ENCODE results near the gene GPX4. TPM values are rescaled to one million over a fixed set of nuclear protein-coding genes. Genes with fewer than 3 reads are reported as not detected.
"Not testable (repeated sequence)": the region's sequence is repeated elsewhere in the genome, so short reads cannot be mapped to it uniquely, and the experiment has no call there.

Gene GPX4
- total RNA-seq, 1 donor from 2014 or later = 239 TPM

DNA sequence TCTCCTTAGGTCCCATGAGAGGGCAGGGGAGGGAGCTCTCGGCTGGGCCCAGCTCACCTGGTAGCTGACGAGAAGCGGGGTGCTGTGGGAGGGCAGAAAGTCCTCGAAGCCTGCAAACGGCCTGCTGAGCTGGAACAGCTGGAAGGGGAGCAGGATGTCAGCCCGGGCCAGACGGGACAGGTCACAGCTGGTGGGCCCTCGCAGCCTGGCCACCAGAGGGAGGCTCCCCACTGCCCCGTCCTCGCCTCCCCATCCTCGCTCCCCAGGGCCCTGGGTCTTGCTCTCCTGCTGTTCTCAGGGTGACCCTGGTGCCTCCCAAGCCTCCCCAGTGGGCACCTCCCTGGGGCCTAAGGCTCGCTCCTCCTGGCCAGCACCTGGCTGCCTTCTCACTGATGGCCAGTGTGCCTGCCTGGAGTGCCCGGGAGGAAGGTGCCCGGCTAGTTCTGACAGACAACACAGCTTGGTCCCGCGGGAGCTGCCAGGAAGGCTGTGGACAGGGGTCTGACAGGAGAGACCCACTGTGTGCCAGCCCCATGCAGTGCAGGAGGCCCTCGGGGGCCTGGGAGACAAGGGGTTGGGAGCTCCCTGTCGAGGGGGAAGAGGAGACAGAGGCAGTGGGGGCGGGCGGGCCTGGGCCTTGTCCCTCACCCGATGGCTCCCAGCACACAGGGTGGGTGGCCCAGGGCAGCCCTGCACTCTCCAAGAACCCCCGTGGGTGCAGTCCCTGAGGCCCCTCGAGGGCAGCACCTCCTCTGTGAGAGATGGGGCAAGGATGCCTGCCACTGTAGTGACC is 20.3 kb downstream of the GPX4 start:
- intact Hi-C loops (cut with DNase I) = loop anchor here (5.0 kb wide), 1 partner anchor 58 kb away; no protein-coding TSS in a partner anchor
- ATAC-seq = no peak
- DNase-seq (ENCODE audit: low spot score) = no peak

DNA sequence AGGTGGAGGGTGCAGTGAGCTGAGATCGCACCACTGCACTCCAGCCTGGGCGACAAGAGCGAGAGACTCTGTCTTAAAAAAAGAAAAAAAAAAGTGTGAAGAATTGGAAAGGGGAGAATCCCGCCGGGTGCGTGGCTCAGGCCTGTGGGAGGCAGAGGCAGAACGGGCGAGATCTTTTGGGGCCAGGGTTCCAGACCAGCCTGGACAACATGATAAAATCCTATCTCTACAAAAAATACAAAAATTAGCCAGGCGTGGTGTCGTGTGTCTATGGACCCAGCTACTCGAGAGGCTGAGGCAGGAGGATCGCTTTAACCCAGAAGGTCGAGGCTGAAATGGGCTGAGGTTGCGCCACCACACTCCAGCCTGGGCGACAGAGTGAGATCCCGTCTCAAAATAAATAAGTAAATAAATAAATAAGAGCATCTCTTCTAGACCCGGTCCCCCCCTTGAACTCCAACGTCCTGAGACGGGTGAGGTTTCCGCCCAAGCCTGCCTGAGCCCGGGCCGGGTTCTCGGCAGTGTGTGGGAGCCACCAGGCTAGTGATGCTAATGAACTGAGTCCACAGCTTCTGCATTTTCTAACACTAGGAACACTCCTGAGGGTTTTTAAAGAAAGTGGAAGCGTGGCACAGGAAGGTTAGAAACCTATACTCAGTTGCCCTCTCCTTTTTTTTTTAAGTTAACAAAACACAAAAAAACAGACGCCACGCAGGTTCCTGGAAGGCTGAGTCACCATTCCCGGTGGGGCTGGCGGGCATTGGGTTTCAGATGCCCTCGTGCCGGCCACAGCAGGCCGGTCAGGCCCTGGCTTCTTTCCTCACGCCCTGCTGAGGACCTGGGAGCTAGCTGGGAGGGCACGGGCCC is 22.0 kb downstream of the GPX4 start:
- intact Hi-C loops (cut with DNase I) = no loop called here
- DNase-seq (ENCODE audit: low spot score) (no peak), ATAC-seq (no peak)

DNA sequence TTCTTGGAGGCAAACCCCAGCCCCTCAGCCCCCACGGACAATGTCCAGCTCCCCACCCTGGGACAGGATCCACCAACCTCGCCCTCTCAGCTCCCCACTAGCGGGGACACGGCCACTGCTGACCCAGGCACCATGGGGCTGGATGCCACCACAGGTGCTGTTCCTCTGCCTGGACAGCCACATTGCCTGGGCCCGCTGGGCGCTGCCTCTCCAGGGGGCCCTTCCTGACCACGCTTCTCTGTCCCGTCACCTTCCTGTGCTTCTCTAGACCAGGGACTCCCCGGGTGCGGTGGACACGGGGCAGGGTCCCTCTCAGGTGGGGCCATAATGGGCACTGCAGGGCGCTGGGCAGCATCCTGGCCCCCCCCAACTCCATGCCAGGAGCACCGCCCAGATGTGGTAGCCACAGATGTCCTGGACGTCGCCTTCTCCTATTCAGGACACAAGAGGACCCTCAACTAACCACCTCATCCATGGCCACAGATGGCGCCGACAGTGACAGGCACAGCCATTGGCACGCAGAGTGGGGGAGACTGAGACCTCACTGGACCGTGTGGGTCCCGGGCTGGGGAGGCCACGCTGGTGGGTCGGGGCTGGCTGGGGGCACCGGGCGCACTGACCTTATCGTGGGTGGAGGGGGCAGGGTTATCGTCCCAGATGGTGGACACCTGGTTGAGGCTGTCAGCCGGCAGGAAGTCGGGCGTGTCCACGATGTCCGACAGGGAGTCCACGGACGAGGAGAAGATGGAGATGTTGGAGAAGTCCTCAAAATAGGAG is 23.4 kb downstream of the GPX4 start:
- intact Hi-C loops (cut with DNase I) = no loop called here
- no peak for ATAC-seq
- no peak for DNase-seq (ENCODE audit: low spot score)

DNA sequence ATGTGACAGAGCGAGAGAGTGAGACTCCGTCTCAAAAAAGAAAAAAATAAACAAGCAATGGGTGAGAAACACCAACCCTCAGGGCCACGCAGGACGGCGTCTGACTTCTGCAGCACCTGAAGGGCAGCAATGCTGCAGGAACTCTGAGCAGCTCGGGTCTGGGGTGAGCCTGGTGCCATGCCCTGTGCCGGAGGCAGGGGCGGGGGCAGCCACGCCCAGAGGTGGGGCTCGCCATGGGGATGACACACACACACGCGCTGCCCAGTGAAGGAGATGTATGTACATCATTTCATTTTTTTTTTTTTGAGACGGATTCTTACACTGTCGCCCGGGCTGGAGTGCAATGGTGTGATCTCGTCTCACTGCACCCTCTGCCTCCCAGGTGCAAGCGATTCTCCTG is 24.3 kb downstream of the GPX4 start:
- no peak for DNase-seq (ENCODE audit: low spot score)
- intact Hi-C loops (cut with DNase I) = no loop called here
- no peak for ATAC-seq

DNA sequence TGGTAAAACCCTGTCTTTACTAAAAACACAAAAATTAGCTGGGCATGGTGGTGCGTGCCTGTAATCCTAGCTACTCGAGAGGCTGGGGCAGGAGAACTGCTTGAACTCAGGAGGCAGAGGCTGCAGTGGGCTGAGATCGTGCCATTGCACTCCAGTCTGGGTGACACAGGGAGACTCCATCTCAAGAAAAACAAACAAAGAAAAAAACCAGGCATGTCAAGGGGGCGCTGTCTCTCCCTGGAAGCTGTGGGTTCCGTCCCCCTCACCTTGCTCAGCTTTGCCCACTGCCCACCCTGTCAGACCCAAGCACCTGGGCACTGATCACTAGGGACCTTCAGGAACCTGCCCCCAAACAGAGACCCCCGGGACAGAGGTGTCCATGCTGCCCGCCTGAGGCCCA is 25.3 kb downstream of the GPX4 start:
- ATAC-seq; DNase-seq (ENCODE audit: low spot score); intact Hi-C loops (cut with DNase I): not testable (repeated sequence)

DNA sequence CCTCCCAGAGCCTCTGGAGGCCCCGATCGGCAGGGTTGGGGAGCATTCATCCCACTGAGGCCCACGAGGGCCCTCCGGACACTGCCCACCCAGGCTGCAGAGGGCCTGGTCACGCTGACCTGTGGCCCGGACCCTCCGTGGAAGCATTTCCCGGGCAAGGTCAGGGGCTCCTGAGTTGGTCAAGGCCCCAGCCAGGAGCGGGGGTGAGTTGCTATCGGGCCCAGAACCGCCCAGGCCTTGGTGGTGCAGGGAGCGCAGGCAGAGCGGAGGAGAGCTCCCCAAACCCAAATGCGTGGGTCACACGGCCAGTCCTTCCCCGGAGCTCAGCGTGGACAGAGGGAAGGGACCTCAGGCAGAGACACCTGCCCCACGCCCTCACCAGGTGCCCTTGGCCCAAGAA is 25.7 kb downstream of the GPX4 start:
- DNase-seq (ENCODE audit: low spot score) (no peak), ATAC-seq (no peak)
- intact Hi-C loops (cut with DNase I) = no loop called here

DNA sequence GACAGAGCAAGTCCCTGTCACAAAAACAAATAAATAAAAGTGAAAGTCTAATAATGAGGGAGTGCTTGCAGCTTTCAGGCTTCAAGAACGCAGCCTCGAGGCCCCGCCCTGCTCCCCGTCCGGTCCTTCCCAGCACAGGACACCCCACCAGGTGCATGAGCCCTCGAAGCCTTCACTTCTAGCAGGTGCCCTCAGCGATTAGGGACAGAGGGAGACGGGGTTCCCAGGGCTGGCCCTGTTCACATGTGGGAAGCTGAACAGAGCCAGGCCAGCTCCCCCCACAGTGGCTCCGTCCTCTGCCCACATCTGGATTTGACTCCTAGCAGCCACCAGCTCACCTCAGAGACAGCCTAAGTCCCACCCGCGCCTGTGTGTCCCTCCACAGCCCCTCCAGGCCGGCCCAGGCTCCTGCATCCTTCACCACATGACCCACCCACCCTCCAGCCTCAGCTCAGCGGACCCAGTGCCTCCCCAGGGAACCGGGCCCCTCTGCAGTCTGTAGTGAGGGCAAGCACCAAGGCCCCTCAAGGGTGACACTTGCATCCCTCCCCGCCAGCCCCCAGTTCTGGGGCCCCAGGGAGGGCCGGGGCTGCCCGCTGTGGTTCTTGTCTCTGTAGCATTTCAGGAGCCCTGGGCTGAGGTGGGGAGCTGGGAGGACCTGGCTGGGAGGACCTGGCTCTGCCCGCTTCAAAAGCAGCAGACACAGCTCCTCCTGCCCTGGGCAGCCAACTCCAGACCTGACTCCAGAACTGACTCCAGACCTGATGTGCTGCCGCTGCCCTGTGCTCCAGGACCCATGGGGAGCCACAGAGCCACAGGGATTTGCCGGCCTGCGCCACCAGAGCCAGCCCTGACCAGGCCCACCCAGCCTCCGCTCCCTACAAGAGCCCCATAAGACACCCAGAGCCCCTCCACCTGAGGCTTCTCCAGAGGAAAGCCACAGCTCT is 27.2 kb downstream of the GPX4 start:
- ATAC-seq = peak; percentile 4
- DNase-seq (ENCODE audit: low spot score) = no peak
- intact Hi-C loops (cut with DNase I) = no loop called here

DNA sequence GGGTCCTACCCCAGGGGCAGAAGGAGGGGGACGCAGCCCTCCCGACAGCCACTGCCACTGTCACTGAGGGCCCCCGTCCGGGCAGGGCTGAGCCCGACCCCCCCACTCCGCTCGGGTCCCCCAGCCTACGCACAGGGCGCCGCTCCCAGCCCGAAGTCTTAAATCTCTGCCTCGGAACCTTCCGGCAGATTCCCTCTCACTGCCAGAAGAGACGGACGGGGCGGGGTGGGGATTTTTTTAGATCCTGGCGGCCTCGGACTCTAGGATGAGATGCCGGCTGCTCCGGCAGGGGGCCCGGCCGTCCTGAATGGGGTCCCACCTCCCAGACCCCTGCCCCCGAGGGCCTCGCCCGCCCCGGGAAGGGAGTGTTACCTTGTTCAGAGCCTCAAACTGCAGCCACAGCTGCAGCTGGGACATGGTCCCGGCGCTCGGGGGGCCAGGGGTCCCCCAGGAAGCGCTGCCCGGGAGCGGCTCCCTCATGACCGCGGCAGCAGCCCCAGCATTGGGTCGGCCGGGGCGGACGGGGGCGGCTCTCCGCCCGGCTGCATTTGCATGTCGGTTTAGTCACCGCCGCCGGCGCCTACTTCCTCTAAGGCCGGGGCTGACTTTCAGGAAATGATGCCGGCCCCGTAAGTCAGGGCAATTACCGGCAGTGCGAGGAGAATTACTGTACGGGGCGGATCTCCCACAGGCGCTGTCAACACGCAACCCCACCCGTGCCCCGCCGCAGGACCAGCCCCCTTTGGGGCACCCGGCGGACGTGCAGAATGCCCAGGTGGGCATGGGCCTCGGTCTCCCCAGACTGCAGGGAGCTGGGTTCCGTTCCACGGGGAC is 28.1 kb downstream of the GPX4 start:
- ATAC-seq (peak; percentile 78), DNase-seq (ENCODE audit: low spot score) (peak; percentile 91)
- intact Hi-C loops (cut with DNase I) = no loop called here

DNA sequence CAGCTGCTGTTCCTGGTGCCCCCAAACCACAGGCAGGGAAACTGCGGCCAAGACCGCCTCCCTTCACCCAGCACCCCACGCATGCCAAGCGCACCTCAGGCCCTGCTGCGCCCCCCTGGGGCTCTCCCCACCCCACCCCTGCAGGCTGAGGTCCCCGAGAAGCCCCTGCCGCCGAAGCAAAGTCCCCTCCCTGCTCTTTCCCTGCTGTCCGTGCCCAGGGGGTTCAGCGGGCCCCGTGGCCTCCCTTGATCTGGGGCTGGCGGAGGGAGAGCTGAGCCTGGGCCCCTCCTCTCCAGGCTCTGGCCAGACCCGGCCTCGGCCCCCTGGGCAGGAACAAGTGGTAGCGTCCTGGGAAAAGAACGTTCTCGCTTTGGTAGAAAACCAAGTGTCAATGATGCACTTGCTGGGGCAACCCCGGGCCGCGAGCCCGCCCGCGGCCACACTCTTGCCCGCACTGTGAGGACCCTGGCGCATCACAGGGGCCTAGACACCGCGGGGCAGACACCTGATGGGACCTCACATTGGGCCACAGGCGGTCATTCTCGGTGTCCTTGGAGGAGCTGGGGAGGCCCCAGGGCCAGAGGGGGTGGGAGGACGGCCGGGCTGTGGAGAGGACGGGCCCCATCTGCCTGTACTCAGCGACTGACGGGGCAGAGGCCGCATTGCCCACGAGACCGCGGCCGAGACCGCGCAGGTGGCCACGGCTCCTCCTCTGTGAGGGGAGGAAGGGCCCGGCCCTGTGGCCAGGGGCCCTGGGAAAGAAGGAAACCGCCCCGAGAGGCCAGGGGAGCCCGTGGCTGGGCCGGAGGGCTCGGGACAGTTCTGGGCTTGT is 29.0 kb downstream of the GPX4 start:
- intact Hi-C loops (cut with DNase I) = no loop called here
- DNase-seq (ENCODE audit: low spot score) (no peak), ATAC-seq (peak; percentile 12)

DNA sequence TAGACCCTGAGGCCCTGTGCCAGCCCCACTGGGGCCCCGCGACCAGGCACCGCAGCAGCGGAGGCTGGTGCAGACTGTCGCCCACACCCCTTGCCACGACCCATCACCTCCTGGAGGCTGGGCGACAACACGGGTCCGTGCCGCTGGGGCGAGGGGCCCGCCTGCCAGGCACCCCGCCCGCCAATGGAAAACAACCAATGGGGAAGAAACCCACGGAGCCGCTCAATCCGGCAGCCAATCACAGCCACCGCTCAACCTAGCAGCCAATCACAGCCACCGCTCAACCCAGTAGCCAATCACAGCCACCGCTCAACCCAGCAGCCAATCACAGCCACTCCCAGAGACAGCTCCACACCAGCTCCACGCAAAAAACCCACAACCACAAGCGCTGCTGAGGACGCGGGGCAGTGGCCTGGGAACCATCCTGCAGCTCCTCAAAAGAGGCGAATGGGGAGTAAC is 29.7 kb downstream of the GPX4 start:
- intact Hi-C loops (cut with DNase I) = no loop called here
- no peak for DNase-seq (ENCODE audit: low spot score)
- no peak for ATAC-seq

DNA sequence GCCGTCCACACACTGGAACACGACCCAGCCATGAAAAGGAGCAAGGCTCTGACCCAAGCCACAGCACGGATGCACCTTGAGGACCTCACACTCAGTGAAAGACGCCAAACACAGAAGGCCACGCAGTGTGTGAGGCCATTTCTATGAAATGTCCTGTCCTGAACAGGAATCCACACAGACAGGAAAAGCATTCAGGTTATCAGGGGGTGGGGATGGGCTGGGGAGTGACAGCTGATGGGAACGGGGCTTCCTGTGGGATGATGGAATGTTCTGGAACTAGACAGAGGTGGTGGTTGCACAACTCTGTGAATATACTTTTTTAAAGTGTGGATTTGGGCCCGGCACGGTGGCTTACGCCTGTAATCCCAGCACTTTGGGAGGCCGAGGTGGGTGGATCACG is 30.6 kb downstream of the GPX4 start:
- DNase-seq (ENCODE audit: low spot score) (no peak), ATAC-seq (no peak)
- intact Hi-C loops (cut with DNase I) = no loop called here

DNA sequence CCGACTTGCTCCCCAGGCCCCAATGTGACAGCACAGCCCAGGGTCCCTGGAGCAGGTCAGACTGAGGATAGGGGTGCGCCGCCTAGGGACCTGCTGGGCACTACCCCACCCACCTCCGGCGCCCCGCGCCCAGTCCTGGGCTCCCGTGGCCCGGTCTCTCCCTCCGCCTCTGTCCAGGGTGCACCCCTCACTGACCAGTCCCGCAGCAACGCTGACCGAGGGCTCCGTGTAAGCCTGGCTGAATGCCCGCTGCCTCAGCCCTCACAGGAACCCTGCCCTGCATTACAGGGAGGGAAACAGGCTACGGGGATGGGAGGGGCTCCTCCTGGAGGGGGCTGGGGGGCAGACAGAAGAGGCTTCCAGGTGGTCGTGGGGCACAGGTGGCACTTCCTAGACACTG is 31.7 kb downstream of the GPX4 start:
- no peak for ATAC-seq
- DNase-seq (ENCODE audit: low spot score) = no peak
- intact Hi-C loops (cut with DNase I) = no loop called here

DNA sequence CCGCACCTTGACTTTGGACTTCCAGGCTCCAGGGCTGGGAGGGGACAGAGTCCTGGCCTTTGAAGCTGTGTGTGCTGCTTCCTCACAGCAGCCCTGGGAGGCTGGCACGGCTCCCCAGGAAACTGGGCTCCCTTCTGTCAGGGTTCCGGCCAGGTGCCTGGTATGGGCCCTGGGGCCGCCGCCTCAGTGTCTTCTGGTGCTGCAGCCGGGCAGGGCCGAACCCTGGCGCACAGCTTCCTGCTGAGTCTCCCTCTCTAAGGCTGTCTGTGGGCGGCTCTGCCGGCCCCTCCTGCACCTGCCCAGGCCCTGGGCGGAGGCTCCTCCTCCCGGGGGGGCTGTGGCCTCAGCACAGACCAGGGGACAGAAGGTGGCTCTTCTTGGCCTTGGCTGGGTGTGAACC is 32.4 kb downstream of the GPX4 start:
- ATAC-seq = no peak
- no peak for DNase-seq (ENCODE audit: low spot score)
- intact Hi-C loops (cut with DNase I) = no loop called here

DNA sequence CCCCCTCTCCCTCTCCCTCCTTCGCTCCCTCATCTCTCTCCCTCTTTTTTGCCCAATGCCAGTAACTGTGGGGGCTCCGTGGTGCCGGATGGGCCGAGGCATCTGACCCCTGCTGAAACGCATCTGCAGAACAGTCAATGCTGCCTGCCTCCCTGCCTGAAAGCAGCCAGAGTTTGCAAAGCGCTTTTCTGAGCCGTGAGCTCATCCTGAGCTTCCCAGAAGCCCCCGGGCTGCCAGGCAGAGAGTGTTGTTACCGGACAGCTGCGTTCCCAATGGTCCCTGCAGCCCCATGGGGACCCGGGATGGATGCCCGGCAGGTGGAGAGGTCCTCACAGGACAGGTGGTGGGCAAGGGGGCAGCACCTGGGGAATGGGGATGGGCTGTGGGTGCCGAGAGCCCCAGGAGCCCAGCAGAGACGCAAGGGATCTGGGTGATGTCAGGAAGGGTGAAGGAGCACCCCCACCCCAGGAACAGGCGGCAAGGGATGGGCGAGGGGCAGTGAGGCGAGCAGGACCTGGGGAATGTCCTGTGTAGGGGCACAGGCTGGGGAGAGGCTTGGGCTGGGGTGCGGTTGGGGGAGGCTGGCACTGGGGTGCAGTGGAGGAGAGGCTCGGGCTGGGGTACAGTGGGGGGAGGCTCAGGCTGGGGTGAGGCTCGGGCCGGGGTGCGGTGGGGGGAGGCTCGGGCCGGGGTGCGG is 33.0 kb downstream of the GPX4 start:
- DNase-seq (ENCODE audit: low spot score) = no peak
- no peak for ATAC-seq
- intact Hi-C loops (cut with DNase I) = no loop called here

DNA sequence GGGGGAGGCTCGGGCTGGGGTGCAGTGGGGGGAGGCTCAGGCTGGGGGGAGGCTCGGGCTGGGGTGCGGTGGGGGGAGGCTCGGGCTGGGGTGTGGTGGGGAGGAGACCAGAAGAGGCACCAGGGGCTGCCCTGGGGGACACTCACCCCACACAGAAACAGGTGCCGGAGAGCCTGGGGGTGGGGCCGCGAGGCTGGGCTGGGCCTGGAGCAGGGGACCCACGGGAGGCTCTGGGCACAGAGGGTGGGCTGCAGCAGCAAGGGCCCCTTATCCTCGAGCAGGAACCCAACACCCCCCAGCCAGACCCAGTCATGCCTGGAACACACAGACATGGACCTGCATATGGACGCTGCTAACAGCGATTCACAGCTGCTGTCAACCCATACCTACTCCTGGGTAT is 34.3 kb downstream of the GPX4 start:
- ATAC-seq = no peak
- no peak for DNase-seq (ENCODE audit: low spot score)
- intact Hi-C loops (cut with DNase I) = no loop called here

DNA sequence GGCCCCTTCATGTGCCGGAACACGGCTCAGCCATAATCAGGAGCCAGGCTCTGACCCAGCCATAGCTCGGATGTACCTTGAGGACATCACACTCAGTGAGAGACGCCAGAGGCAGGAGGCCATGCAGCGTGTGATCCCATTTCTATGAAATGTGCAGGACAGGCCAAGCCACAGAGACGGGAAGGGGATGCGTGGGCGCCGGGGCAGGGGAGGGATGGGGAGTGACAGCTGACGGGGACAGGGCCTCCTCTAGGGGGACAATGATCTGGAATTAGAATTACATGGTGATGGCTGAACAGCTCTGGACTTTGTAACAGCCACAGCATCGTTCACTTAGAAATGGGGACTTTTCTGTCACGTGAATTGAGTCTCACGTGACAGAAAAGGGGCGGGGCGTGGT is 35.3 kb downstream of the GPX4 start:
- intact Hi-C loops (cut with DNase I) = no loop called here
- ATAC-seq = no peak
- no peak for DNase-seq (ENCODE audit: low spot score)
